Fibroblast of skin of left quadriceps (primary cell): ENCODE results near the gene ZDHHC8.

Source experiments
- DNase-seq, 2 experiments: peaks; one replicate each; pipeline ENCODE4 v3.0.0-alpha.2; 2013; ENCODE audit warnings: low read depth in 2 of 2

The ZDHHC8 gene

DNA sequence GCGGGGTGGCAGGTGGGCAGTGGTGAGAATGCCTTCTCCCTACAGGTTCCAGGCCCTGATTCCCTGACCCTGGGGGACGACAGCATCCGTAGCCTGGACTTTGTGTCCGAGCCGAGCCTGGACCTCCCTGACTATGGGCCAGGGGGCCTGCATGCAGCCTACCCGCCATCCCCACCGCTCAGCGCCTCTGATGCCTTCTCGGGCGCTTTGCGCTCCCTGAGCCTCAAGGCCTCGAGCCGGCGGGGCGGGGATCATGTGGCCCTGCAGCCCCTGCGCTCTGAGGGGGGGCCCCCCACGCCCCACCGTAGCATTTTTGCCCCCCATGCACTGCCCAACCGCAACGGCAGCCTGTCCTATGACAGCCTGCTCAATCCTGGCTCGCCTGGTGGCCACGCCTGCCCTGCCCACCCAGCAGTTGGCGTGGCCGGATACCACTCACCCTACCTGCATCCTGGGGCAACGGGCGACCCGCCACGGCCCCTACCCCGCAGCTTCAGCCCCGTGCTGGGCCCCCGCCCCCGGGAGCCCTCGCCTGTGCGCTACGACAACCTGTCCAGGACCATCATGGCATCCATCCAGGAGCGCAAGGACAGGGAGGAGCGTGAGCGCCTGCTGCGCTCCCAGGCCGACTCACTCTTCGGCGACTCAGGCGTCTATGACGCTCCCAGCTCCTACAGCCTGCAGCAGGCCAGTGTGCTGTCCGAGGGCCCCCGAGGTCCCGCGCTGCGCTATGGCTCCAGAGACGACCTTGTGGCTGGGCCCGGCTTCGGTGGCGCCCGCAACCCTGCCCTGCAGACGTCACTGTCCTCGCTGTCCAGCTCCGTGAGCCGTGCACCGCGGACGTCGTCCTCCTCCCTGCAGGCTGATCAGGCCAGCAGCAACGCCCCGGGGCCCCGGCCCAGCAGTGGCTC is 11.4 kb downstream of the ZDHHC8 start:
- DNase-seq = no peak

DNA sequence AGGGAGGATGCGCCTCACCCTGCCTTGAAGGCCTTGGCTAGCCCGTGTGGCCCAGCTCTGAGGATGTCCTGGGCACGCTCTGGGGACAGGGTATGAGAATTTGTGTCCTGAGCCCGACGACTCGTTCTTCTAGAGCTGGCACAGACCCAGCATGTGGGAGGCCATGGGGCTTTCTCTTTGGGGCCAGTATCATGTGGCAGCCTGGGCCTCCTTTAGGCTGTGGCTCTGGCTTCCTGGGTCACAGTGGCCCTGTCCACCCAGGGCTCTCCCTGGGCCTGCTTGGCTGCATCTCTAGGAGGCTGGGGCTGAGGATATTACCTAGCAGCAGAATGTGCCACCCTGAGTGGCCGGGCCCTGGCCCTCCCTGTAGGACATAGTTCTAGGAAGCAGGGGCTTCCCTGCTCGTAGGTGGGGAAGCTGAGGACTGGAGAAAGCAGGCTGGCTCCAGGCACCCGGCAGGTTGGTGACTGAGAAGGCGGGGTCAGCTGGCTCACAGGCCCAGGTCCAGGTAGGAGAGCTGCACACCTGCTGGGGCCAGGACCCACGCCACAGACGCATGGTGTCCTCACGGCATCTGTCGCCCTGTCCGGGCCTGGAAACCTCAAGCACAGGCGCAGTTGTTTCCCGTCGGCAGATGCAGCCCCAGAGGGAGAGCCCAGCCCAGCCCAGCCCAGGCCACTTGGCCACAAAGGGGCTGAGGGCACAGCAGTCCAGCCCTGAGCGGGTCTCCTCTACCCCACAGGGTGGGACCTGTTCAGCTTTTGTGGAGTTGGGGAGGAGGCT is 12.5 kb downstream of the ZDHHC8 start:
- no peak for DNase-seq

DNA sequence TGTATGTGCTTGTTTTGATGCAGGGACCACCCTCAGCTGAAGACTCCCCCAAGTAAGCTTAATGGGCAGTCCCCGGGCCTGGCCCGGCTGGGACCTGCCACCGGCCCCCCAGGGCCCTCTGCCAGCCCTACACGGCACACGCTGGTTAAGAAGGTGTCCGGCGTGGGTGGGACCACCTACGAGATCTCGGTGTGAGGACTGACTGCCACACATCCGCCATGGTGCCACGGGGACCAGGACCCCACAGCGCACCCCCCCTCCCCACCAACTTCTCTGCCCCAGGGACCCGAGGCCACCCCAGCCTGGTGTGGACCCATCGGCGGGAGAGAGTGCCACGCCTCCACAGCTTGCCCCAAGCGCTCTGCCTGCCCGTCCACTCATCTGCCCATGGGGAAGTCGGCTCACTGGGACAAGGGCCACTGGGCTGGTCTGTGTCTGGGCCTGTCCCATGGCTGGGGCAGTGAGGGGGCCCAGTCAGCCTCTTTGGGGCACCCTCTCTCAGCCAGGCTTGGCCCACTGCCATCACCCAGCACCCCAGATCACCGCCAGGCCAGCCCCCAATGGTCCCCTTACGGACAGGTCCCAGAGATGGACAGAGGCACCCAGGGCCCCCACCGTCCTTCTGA is 13.7 kb downstream of the ZDHHC8 start:
- no peak for DNase-seq

DNA sequence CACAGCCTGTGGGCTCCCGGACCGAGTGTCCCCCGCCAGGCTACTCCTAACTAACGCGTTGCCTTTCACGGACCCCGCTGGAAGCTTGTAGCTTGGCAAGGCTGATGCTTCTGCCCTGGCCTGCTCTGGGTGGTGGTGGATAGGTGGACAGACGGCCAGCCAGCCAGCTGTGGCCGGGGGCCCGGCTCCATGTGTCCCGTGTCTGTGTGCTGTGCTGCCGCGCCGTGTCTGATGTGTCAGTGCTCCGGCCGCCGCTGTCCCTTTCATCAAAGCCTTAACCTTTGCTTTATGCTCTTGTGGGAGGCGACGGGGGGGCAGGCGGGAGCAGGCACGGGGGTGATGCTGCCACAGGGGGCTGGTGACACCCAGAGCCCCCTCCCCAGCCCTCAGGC is 14.2 kb downstream of the ZDHHC8 start:
- no peak for DNase-seq

DNA sequence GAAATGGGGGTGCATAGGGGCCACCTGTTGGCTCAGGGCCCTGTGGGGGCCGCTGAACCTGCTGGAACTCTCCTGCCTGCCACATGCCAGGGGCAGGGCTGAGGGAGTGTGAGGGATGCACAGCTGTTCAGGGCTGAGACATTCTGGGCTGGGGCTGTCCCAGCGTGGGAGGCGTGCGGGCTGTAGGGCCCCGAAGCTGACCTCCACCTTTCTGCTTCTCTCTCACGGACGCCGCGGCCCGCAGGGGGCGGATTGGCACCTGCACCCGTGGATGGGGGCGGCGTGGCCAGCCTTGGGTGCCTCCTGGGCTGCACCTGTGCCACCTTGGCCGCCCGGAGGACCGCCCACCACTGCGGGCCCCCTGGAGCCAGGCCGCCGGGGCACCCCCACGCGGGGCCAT is 15.2 kb downstream of the ZDHHC8 start:
- DNase-seq = no peak

DNA sequence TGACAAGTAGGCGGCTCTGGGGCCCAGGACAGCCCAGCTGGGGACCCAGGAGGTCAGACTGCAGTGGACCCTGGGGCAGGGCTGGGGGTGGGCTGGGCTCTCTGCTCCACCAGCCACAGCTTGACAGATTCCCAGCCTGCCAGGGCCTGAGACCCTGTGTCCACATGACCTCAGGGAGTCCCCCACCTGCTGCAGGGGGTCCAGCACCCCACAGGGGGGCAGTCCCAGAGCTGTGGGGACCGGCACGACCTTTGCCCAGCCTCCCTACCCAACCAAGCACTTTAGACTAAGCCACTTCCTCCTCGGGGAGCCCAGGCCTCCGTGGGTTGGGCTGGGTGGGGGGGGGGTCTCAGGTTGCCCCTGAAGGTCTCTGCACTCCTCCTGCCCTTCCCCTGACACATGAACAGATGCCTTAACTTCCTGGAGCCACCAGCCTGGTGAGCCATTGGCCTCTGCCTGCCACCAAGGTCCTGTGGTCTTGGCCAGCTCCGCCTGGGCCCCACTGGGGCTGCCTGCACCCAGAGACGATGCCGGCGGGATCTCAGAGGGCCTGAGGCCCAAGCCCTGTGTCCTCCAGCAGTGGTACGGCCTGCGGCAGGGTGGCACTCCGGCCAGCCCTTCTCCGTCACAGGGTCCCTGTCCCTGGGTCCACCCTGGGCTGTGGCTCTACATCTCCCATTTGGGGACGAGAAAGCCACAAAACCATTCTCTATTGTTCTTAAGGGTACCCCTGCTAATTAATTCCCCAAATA is 15.8 kb downstream of the ZDHHC8 start:
- DNase-seq = no peak

DNA sequence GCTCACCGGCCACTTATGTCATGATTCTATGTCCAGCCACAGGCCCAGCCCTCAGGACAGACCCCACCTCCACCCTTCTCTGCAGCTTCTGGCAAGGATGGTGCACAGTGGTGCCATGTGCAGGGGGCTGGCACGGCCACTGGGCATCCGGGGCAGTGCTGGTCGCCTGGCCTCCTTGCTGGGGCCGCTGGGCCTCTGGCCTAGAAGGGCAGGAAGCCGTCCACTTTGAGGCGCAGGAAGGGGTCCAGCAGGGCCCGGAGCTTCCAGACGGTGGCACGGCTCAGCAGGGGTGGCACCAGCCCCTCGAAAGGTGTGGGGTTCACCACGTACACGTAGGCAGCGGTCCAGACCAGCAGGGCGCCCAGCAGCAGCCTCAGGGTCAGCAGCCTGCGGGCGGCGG is 16.8 kb downstream of the ZDHHC8 start:
- DNase-seq = no peak

DNA sequence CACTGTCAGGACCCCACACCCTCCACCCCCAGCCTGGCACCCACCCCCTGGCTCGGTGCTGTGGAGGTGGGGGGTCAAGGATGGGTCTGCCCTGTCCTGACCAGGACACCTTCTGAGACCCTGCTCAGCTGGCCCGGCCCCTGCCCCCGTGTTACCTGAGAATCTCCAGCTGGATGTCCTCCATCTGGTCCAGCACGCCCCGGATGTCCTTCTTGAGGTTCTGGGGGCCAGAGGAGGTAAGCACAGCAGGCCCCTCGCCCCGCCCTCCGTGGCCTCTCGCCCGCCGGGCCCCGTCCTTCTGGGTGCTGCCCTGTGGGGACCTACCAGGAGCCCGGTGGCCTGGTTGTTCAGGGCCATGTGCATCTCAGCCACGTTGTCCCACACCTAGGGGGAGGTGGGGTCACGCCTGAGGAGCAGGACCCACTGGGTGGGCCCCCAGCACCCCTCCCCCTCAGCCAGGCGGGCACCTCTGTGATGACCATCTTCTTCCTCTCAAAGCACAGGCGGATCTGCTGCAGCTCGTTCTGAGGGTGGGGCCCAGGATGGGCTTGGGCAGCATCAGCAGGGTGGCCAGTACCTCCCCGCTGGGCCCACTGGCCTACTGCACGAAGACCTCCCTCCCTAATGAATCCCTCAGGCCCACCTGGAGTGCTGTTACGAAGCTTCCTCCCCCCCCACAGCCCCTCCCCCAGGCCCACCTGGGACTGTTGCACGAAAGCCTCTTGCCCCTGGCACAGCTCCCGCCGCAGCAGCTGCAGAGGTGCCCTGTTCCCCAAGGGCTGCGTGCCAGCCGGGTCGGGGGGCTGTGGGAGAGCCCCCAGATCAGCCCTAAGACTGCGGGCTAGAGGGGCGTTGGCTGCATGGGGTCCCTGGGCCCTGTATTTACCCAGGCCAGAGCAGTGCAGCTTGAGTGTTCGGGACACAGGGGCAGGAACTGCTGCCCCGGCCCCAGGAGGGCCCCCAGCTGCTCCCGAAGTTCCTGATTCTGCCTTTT is 17.9 kb downstream of the ZDHHC8 start:
- no peak for DNase-seq

DNA sequence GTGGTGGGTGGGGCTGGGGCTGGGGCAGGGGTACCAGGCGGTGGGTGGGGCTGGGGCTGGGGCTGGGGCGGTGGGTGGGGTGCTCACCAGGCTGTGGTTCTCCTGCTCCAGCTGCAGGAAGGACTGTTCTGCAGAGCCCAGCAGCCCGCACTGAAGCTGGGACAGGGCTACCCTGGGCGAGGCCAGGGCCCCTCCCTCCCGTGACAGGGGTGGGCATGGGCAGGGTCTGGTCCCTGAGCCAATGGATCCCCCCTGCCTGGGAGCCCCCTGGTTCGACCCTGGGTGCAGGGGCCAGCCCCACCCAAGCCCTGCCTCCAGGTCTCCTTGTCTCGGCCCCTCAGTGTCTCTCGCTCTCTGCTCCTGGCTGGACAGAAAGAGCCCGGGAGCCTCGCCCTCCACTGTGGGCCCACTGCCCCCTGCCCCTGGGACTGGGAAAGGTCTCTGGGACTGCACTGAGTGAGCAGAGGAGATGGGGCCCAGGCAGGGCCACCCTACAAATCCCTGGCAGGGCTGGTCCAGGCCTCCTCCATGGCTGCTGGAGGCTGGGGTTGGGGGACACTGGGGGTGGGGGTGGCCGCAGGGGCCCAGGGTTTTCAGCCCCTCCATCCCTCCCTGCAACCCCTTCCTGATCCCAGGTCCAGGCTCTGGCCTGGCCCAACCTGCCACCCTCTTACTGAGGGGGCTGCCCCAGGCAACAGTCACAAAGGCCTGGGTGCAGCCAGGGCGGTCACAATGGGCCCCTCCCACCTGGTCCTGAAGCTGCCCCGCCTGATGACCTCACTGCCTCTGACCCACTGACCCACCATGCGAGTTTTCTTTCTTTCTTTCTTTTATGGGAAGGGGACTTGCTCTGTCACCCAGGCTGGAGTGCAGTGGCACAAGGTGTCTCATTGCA is 19.0 kb downstream of the ZDHHC8 start, which contains the start of gene CCDC188:
TSS of gene CCDC188 (minus strand) at position 675 of the 895 bp plus-strand sequence. CDS start at position 606, 69 bp downstream.
- DNase-seq = no peak

DNA sequence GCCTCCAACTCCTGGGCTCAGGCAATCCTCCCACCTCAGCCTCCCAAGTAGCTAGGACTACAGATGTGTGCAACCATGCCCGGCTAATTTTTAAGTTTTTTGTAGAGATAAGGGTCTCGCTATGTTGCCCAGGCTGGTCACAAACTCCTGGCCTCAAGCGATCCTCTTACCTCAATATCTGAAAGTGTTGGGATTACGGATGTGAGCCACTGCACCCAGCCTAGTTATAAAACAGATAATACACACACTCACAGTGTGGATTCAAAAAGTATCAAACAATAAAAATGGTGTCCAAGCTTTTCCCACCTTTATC is 19.6 kb downstream of the ZDHHC8 start:
- DNase-seq = no peak

DNA sequence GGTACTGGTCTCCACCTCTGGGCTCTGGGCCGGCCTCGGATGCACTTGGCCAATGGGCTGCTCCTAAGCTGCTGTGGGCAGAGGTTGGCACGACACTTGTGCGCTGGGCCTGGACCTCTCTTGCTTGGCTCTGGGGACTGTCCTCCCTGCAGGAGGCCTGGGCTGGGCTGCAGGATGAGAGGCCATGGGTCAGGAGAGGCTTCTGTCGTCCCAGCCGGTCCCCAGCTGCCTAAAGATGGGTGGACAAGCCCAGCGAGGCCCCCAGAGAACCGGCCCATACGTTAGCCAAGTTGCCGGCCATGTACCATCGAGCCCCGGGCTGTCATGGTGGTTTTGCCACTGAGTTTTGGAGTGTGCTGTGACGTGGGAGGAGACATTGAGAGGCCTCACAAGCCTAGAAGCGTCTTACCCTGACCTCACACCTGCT is 20.9 kb downstream of the ZDHHC8 start:
- no peak for DNase-seq

DNA sequence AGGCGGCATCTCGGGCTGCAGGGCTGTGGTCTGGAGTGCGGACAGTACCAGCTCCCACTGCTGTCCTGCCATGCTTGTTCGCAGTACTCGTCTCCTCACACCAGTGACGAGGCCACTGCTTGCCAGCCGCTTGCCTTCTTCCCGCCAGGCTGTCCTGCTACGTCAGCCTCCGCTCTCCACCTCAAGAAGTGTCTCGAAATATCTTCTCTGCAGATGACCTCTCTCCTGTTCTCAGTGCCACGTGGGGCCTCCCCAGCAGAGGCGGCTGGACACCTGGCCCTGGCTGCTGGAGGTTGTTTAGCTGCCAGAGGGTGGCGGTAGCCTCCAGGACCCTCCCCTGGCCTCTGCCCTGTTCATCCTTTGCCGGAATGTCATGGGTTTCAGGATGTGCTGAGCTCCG is 22.3 kb downstream of the ZDHHC8 start:
- DNase-seq = no peak

DNA sequence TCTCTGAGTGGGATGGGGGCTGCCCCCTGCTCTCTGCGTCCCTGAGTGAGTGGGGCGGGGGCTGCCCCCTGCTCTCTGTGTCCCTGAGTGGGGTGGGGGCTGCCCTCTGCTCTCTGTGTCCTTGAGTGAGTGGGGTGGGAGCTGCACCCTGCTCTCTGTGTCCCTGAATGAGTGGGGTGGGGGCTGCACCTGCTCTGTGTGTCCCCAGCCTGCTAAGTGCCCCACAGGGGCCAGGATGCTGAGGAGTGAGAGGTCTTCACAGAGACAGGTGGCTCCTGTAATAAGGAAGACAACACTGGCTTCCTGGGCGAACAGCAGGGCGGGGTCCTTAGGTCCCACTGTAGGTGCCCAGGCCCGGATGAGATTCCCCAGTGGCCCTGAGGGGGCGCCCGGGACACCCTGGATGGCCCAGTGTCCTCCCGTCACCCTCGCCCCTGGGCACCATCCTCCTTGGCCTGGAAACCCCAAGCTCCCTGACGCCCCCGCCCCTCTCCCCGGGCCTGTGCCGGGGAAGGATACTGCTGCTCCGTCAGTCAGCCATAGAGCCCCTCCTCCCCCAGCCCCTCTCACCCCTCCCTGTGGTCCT is 23.1 kb downstream of the ZDHHC8 start:
- DNase-seq = no peak

DNA sequence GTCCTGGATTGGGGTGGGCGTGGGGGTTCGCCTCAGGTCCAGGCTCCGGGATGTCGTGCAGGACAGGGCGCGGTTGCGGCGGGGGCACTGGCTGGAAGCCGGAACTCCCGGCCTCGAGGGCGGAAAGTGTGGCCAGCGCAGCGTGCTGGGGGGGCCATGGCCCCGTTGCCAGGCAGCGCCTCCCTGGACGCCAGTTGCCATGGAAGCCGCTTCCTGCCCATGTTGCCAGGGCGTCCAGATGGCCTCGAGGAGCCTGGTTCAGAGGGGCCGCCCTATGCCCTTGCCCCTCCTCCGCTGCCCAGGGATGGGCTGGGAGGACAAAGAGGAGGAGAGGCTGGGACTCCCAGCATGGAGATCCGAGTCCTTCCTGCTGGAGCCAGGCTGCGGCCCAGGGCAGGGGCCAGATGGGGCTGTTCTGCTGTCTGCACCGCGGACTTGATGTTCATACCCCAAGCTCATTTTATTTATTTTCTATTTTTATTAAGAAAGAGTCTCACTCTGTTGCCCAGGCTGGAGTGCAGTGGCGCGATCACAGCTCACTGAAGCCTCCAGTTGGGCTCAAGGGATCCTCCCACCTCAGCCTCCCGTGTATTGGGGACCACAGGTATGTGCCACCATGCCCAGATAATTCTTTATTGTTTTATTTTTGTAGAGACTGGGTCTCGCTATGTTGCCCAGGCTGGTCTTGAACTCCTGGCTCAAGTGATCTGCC is 23.9 kb downstream of the ZDHHC8 start:
- DNase-seq = no peak

DNA sequence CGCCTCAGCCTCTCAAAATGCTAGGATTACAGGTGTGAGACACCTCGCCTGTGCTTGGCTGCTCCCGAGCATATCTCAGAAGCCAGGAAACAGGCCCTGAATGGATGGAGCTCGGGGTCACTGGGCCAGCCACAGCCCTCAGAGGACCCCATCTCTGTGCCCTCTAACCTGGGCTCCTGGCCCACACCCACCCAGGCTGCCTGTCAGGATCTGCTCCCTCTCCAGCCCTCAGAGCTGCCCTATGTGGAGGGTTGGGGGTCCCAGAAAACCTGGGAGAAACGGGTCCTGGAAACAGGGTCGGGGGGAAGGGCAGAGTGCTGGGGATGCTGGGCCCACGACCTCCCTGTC is 24.4 kb downstream of the ZDHHC8 start:
- DNase-seq = no peak

DNA sequence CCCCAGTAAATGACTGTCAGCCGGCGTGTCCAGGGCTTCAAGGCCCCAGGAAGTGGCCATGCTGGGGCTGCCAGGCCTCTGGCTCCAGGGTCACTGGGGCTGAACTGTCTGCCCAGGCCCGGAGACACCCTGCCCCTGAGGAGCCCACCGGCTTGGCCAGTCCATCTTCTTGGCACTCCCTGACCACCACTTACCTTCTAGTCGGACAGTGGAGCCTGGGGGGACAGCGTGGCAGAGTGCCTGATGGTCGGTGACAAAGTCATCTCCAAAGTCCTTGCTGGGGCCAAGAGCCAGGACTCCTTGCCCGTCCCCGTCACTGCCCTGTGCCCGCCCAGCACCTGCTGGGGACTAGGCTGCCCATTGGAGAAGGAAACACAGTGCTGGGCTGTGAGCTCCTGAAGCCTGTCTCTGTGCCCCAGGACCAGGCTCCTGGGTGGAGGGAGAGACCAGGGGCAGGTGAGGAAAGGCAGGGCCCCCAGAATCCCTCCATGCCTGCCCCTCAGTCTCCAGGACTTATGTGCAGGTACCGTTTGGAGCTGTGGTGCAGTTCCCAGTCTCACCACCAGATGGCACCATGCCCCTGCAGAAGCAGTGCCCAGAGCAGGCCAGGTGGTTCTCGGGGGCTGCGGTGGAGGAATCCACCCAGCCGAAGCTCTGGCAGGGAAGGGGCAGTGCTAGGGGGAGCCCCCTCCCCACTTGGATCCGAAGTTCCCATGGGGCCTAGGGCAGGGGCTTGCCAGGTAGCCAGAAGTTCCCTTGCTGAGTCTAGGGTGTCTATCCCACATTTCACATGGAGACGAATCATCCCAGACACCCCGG is 25.2 kb downstream of the ZDHHC8 start:
- peak; percentile 16 to 24 for DNase-seq

DNA sequence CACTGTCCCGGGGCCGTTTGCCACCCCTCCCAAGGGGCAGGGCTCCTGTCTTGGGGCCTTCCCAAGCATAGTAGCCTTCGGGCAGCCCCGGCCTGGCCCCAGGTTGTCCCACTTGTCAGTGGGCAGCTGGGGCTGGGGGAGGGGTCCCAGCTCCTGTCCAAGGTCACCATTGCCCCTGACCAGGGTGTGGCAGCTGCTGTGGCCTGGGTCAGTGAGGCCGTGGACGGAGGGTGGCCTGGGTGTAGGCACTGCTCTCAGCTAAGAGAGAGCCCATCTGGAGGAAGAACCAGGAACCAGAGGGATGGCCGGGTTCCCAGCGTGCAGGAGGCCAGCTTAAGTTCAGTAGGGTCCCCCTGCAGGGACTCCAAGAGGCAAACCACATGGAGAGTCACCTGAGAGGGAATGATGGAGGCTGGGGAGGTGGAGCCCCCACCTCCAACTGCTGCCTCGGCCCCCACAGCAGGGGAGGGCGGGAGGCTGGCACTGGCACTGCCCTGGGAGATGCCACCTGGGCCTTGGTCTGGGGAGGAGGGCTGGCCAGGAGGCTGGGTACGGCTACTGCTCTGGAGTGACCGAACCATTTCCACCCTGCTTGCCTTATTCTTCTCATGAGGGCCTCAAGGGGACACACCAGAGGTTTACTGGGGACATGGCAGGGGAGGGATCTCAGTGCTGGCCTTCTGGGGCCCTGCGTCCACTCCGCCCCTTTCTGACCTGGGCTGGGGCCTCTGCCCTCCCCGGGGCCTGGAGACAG is 26.0 kb downstream of the ZDHHC8 start:
- DNase-seq = no peak
